Retinal pigment epithelial cell (primary cell): Measurements from ENCODE around the gene LAPTM4A.
"Not testable (repeated sequence)": the region's sequence is repeated elsewhere in the genome, so short reads cannot be mapped to it uniquely, and the experiment has no call there.

Source experiments
- DNase-seq: peaks from one replicate; pipeline ENCODE4 v3.0.0-alpha.2; 2010; ENCODE audit warnings: low read depth
- H3K4me3 ChIP-seq: 2 replicates; pipeline ENCODE4 v1.5.1; 2011; ENCODE audit warnings: mild to moderate bottlenecking, low read length, control low read depth, moderate library complexity
- TF ChIP-seq, protein P1 (sequence below): conservative IDR thresholded peaks from 2 replicates; pipeline ENCODE4 v1.5.1; 2011; ENCODE audit warnings: low read depth, low read length, control low read depth, inconsistent platforms

LAPTM4A gene

GRCh38 chr2:20081841-20082240 is 30.4 kb upstream of the LAPTM4A start:
- no peak overlapping the region for H3K4me3 ChIP-seq
- TF ChIP-seq, protein P1, sequence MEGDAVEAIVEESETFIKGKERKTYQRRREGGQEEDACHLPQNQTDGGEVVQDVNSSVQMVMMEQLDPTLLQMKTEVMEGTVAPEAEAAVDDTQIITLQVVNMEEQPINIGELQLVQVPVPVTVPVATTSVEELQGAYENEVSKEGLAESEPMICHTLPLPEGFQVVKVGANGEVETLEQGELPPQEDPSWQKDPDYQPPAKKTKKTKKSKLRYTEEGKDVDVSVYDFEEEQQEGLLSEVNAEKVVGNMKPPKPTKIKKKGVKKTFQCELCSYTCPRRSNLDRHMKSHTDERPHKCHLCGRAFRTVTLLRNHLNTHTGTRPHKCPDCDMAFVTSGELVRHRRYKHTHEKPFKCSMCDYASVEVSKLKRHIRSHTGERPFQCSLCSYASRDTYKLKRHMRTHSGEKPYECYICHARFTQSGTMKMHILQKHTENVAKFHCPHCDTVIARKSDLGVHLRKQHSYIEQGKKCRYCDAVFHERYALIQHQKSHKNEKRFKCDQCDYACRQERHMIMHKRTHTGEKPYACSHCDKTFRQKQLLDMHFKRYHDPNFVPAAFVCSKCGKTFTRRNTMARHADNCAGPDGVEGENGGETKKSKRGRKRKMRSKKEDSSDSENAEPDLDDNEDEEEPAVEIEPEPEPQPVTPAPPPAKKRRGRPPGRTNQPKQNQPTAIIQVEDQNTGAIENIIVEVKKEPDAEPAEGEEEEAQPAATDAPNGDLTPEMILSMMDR: no peak
- DNase-seq: no peak

- TF ChIP-seq, protein P1: no peak
- H3K4me3 ChIP-seq: no peak overlapping the region
- no peak for DNase-seq
Measured at GRCh38 chr2:20080839-20081415, 29.5 kb upstream of the LAPTM4A start.

DNA sequence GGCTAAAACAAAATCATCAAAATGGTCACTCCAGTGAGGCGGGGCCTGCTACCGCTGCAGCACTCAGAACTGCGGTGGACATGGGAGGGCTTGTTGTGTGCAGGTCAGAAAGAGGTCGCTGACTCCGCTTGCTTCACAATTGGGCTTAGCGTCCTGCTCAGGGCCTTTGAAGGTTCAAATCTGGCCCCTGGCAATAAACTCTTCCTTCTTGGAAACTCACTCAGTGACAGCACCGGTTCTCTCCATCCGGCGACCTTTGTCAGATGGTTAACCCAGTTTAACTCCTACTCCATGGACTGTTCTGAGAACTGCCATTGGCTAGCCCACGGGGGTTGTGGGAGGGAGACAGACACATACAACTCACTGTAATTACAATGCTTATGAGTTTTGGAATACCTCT is 29.0 kb upstream of the LAPTM4A start:
- no peak for DNase-seq
- TF ChIP-seq, protein P1: no peak
- no peak overlapping the region for H3K4me3 ChIP-seq

DNA sequence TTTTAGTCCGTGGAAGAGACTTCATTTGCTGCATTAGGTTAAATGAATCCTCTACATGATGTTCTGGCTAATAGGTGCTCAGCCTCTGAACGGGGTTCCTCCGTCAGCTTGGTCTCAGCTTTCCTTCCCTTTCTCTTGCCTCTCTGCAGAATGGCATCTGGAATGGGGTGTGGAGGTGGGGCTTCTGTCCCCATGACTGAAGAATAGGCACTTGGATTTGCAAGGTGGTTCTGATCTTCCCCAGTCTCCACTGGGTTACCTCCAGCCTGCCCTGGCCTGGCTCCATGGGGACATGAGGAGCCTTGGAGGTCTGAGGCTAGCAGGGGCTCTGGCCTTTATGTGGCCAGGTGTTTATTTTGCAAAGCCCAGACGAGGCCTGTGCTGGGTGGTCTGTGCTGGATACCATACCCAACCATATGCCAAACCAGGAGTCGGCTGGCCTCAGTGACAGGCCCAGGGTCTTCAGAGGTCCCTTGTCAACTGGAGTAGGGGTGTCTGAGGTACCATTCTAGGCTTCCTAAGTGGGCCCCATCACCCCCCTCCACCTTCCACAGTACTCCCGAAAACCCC is 28.2 kb upstream of the LAPTM4A start:
- TF ChIP-seq, protein P1: no peak
- H3K4me3 ChIP-seq: no peak overlapping the region

GRCh38 chr2:20077411-20077940 is 26.0 kb upstream of the LAPTM4A start:
- no peak for DNase-seq
- TF ChIP-seq, protein P1: no peak
- H3K4me3 ChIP-seq: no peak overlapping the region

More for the DNA sequence above, 28.2 kb upstream of the LAPTM4A start:
- DNase-seq: no peak

DNA sequence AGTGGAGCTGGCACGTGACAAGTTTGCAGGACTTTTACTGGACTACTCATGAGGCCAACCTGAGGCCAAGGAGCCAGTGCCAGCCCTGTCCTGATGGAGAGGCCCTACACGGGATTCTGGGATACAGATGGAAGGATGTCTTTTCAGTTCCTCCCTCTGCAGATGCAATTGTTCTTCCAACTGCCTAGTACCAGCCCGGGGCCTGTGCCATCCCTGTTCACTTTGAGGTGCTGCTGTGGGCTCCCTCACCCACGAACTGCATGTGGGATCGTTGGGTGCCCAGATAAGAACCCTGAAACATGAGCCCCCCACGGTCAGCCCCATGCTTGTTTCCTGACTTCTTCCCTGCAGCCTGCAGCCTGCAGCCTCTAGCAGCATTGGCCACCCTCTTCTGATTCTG is 25.3 kb upstream of the LAPTM4A start:
- TF ChIP-seq, protein P1: no peak
- DNase-seq: no peak
- H3K4me3 ChIP-seq: no peak overlapping the region

GRCh38 chr2:20074901-20075300 is 23.5 kb upstream of the LAPTM4A start:
- DNase-seq: no peak
- H3K4me3 ChIP-seq: no peak overlapping the region
- TF ChIP-seq, protein P1: no peak

- not testable (repeated sequence) for DNase-seq, H3K4me3 ChIP-seq
Measured at GRCh38 chr2:20074046-20074648, 22.7 kb upstream of the LAPTM4A start.
